Thyroid gland (tissue), 4 donors: ENCODE data around the gene PPP4R1. TPM values are rescaled to one million over a fixed set of nuclear protein-coding genes. Genes with fewer than 3 reads are reported as not detected.

ENCODE experiments used
- DNase-seq, 2 donors: peaks; one replicate each; pipeline ENCODE4 v3.0.0-alpha.2; 2019
- H3K27ac ChIP-seq, 3 donors: fragments of 200-600 bp; sonication (generic); 1 replicate in 2 of 3; 2 replicates in 1 of 3; pipeline ENCODE4 v1.5.1; 2016 to 2019; ENCODE audit warnings: mild to moderate bottlenecking in 1 of 3, moderate library complexity in 1 of 3
- H3K27me3 ChIP-seq: fragments of 200-600 bp; sonication (generic); one replicate; pipeline ENCODE4 v1.5.1; 2019
- H3K36me3 ChIP-seq, 2 donors: fragments of 200-600 bp; sonication (generic); one replicate each; pipeline ENCODE4 v1.5.1; 2016 to 2019
- H3K4me1 ChIP-seq, 2 donors: fragments of 200-600 bp; sonication (generic); one replicate each; pipeline ENCODE4 v1.5.1; 2017 to 2019
- H3K4me3 ChIP-seq, 3 donors: fragments of 200-600 bp; sonication (generic); replicated peaks in 1 of 3; 1 replicate in 2 of 3; 2 replicates in 1 of 3; pipeline ENCODE4 v1.5.1; 2016; ENCODE audit warnings: mild to moderate bottlenecking in 1 of 3
- H3K9me3 ChIP-seq: fragments of 200-600 bp; sonication (generic); one replicate; pipeline ENCODE4 v1.5.1; 2017
- POLR2A ChIP-seq, 2 donors: fragments of 450-650 bp; IDR thresholded peaks; one replicate each; pipeline ENCODE4 v1.6.1; 2017; ENCODE audit warnings: antibody characterized with exemption in 2 of 2, mild to moderate bottlenecking in 2 of 2, moderate library complexity in 1 of 2
- WGBS, 2 donors: methylation state at CpG; one replicate each; pipeline ENCODE4 v1.1.5; 2017; 5-methylcytosine and 5-hydroxymethylcytosine counted together
- intact Hi-C: fragments of 100-400 bp; cut with DNase I; formaldehyde crosslinking; loops from one replicate; pipeline ENCODE4 v1.15.1; 2023
- total RNA-seq, 4 donors: library from RNA; depleted of rRNA; stranded (reverse); fragments of >200 nt; gene quantifications; one replicate each; pipeline ENCODE4 v1.2.3, GENCODE V29; 2016
- TF ChIP-seq, protein P1 (sequence below), 6 experiments: fragments of 200-600 bp in 3 of 6; fragments of 450-650 bp in 3 of 6; sonication (generic) in 3 of 6; IDR thresholded peaks; one replicate each; pipeline ENCODE4 v1.5.1; 2016 to 2019; ENCODE audit warnings: antibody characterized with exemption in 6 of 6, mild to moderate bottlenecking in 2 of 6, inconsistent platforms in 1 of 6, moderate library complexity in 1 of 6

Gene PPP4R1
- total RNA-seq, 4 donors from 2014 or later: 95.5 to 170 (median 110) TPM

DNA sequence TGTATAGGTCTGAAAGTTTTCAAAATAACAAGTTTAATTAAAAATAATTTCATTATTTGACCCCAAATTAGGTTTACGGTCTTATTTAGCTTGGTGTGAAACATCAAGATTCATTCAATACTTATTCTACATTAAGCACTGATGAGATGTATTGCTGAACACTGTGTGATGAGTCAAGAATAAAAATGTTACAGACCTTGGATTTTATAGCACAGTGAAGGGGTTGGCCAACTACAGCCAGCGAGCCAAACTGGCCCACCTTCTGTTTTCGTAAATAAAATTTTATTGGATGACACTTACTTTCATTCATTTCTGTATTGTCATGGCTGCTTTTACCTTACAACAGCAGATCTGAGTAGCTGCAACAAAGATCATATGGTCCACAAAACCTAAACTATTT lies 8.3 kb downstream of the PPP4R1 start:
- H3K4me3 ChIP-seq: no peak overlapping the region
- intact Hi-C loops: no loop called here
- TF ChIP-seq POLR2A (IDR thresholded peaks at IDR 0.05): no peak
- TF ChIP-seq, protein P1, sequence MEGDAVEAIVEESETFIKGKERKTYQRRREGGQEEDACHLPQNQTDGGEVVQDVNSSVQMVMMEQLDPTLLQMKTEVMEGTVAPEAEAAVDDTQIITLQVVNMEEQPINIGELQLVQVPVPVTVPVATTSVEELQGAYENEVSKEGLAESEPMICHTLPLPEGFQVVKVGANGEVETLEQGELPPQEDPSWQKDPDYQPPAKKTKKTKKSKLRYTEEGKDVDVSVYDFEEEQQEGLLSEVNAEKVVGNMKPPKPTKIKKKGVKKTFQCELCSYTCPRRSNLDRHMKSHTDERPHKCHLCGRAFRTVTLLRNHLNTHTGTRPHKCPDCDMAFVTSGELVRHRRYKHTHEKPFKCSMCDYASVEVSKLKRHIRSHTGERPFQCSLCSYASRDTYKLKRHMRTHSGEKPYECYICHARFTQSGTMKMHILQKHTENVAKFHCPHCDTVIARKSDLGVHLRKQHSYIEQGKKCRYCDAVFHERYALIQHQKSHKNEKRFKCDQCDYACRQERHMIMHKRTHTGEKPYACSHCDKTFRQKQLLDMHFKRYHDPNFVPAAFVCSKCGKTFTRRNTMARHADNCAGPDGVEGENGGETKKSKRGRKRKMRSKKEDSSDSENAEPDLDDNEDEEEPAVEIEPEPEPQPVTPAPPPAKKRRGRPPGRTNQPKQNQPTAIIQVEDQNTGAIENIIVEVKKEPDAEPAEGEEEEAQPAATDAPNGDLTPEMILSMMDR (IDR thresholded peaks at IDR 0.05): no peak
- no peak overlapping the region for H3K27ac ChIP-seq
- DNase-seq: no peak
- no peaks in the 10 kb centered on the region for H3K9me3 ChIP-seq
- WGBS, 2 donors: 97 to 98% methylated on average over 3 of the region's 3 CpGs
- H3K36me3 ChIP-seq: peaks cover 0 to 3% of the 10 kb centered on the region in 2 donors
- no peaks in the 10 kb centered on the region for H3K27me3 ChIP-seq
- H3K4me1 ChIP-seq: peaks cover 4 to 6% of the 10 kb centered on the region in 2 donors

DNA sequence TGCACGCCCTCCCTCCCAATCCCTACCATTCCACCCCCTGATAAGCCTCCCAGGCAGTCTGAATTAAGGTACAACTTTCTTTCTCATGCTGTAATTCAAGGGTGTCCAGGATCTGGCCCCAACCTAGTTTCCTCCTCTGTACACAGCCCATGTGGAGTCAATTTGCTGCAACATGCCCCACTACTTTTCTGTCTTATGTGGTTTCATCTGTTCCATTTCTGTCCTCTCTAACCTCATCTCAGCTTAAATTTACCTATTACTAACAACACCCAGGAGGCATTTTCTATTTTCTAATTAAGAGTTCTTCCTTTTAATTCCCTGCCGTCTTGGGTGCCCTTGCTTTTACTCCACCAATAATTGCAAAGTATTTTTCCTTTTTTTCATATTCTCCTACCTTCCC lies 10.0 kb downstream of the PPP4R1 start:
- WGBS, 2 donors: 97 to 98% methylated on average over 2 of the region's 2 CpGs
- TF ChIP-seq, protein P1 (IDR thresholded peaks at IDR 0.05): no peak
- no peak for TF ChIP-seq POLR2A (IDR thresholded peaks at IDR 0.05)
- no peak overlapping the region for H3K4me3 ChIP-seq
- peaks cover 4 to 6% of the 10 kb centered on the region in 2 donors for H3K4me1 ChIP-seq
- no peaks in the 10 kb centered on the region for H3K27me3 ChIP-seq
- H3K36me3 ChIP-seq: no peaks in the 10 kb centered on the region
- no peak for DNase-seq
- intact Hi-C loops: no loop called here
- H3K9me3 ChIP-seq: no peaks in the 10 kb centered on the region
- no peak overlapping the region for H3K27ac ChIP-seq

GRCh38 chr18:9599328-9599727 lies 15.0 kb downstream of the PPP4R1 start:
- H3K4me1 ChIP-seq: peaks cover 14 to 20% of the 10 kb centered on the region in 2 donors

GRCh38 chr18:9597609-9598008 lies 16.8 kb downstream of the PPP4R1 start:
- TF ChIP-seq, protein P1 (IDR thresholded peaks at IDR 0.05): no peak
- no peak for TF ChIP-seq POLR2A (IDR thresholded peaks at IDR 0.05)
- H3K4me1 ChIP-seq: peaks cover 14 to 20% of the 10 kb centered on the region in 2 donors
- intact Hi-C loops: no loop called here
- H3K9me3 ChIP-seq: no peaks in the 10 kb centered on the region
- no peak overlapping the region for H3K4me3 ChIP-seq
- no peak overlapping the region for H3K27ac ChIP-seq
- no peak for DNase-seq
- H3K36me3 ChIP-seq: peaks cover 0 to 3% of the 10 kb centered on the region in 2 donors
- WGBS, 2 donors: 93% methylated on average over 3 of the region's 3 CpGs
- H3K27me3 ChIP-seq: no peaks in the 10 kb centered on the region

More at GRCh38 chr18:9599328-9599727, 15.0 kb downstream of the PPP4R1 start:
- no peak for TF ChIP-seq POLR2A (IDR thresholded peaks at IDR 0.05)
- TF ChIP-seq, protein P1 (IDR thresholded peaks at IDR 0.05): no peak
- no peaks in the 10 kb centered on the region for H3K36me3 ChIP-seq
- no peaks in the 10 kb centered on the region for H3K9me3 ChIP-seq
- H3K27me3 ChIP-seq: no peaks in the 10 kb centered on the region
- no peak overlapping the region for H3K27ac ChIP-seq
- intact Hi-C loops: no loop called here
- H3K4me3 ChIP-seq: no peak overlapping the region
- DNase-seq: no peak

DNA sequence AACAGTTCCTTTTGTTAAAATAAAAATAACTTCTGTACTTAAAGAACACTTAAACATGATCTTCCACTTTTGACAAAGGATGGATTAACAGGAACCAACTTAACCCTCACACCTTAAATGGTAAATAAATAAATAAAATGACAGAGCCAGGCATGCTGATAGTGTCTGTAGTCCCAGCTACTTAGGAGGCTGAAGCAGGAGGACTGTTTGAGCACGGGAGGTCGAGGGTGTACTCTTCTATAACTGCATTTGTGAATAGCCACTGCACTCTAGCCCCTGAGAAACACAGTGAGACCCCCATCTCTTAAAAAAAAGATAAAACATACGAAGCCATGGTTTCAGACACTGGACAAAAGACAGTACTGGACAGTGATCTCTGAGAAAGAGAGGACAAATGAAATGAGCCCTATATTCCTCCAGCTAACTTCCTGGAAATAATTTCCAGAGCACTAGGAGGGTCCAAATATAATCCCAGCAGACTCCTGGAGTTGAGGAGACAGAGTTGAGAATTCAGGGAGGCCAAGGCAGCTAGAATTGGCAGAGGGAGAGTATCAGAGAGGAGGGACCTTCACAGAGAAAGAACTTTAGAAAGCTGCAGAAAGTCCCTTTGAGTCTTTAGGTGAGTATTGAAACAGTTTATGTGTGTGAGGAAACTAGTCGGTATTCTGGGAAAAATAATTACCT lies 17.4 kb downstream of the PPP4R1 start:
- H3K27ac ChIP-seq: no peak overlapping the region
- H3K36me3 ChIP-seq: peaks cover 0 to 3% of the 10 kb centered on the region in 2 donors
- no peaks in the 10 kb centered on the region for H3K27me3 ChIP-seq
- no peaks in the 10 kb centered on the region for H3K9me3 ChIP-seq
- peaks cover 14 to 20% of the 10 kb centered on the region in 2 donors for H3K4me1 ChIP-seq
- intact Hi-C loops: no loop called here
- WGBS, 2 donors: 92 to 95% methylated on average over 4 of the region's 4 CpGs
- DNase-seq: no peak
- H3K4me3 ChIP-seq: no peak overlapping the region
- TF ChIP-seq, protein P1 (IDR thresholded peaks at IDR 0.05): no peak
- TF ChIP-seq POLR2A (IDR thresholded peaks at IDR 0.05): no peak
